ENCODE results near the gene LRPPRC.

LRPPRC gene

GRCh38 chr2:44001716-44002115 lies 5.9 kb upstream of the LRPPRC start:
- TF ChIP-seq, protein P1, sequence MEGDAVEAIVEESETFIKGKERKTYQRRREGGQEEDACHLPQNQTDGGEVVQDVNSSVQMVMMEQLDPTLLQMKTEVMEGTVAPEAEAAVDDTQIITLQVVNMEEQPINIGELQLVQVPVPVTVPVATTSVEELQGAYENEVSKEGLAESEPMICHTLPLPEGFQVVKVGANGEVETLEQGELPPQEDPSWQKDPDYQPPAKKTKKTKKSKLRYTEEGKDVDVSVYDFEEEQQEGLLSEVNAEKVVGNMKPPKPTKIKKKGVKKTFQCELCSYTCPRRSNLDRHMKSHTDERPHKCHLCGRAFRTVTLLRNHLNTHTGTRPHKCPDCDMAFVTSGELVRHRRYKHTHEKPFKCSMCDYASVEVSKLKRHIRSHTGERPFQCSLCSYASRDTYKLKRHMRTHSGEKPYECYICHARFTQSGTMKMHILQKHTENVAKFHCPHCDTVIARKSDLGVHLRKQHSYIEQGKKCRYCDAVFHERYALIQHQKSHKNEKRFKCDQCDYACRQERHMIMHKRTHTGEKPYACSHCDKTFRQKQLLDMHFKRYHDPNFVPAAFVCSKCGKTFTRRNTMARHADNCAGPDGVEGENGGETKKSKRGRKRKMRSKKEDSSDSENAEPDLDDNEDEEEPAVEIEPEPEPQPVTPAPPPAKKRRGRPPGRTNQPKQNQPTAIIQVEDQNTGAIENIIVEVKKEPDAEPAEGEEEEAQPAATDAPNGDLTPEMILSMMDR (IDR thresholded peaks at IDR 0.05; ENCODE audit: insufficient read depth, missing control alignments), result no peak
- FAIRE-seq, result no peak
- DNase-seq (ENCODE audit: insufficient read length, low spot score), result no peak

- no peak for FAIRE-seq
- TF ChIP-seq, protein P1 (IDR thresholded peaks at IDR 0.05; ENCODE audit: insufficient read depth, missing control alignments), result no peak
- DNase-seq (ENCODE audit: insufficient read length, low spot score), result no peak
These were observed 2.5 kb upstream of the LRPPRC start for GRCh38 chr2:43998263-43998662.

DNA sequence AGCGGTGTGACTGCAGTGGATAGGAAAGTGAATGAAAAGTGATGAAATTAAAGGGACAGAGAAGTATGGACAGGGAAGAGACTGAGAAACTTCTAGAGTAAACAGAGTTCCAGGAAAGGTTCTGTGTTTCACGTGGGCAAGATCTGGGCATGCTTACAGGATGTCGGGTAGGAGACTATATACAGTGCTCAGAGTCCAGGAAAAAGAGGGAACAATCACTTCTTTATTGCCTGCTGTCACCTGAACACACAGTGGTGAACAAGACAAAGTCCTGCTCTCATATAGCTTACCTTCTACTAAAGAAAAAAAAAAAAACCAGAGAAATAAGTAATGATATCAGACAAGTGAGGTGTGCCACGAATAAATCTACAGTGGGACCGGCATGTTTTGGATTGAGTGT lies 2.4 kb downstream of the LRPPRC start:
- DNase-seq (ENCODE audit: insufficient read length, low spot score) (no peak), FAIRE-seq (no peak)
- TF ChIP-seq, protein P1 (IDR thresholded peaks at IDR 0.05; ENCODE audit: insufficient read depth, missing control alignments), result no peak

DNA sequence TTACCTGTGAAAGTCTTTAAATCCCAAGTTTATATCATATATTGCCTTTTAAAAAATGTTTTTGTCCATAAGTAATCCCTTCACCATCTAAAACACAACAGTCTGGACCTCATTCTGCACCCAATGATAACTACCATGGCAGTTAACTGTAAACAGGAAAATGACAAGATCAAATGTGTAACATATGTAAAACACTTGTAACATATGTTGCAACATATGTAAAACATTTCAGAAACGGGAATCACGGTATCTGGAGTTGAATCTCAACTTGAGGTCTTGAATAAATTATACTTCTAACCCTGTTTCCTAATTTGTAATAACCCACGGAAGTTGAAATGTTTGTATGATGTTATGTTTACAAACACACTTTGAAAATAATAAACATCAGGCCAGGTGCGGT lies 6.2 kb downstream of the LRPPRC start:
- FAIRE-seq, result no peak
- DNase-seq (ENCODE audit: insufficient read length, low spot score), result no peak
- TF ChIP-seq, protein P1 (IDR thresholded peaks at IDR 0.05; ENCODE audit: insufficient read depth, missing control alignments), result no peak

- TF ChIP-seq, protein P1 (IDR thresholded peaks at IDR 0.05; ENCODE audit: insufficient read depth, missing control alignments), result no peak
- FAIRE-seq (no peak), DNase-seq (ENCODE audit: insufficient read length, low spot score) (no peak)
These were observed 9.2 kb downstream of the LRPPRC start for GRCh38 chr2:43986600-43986999.

DNA sequence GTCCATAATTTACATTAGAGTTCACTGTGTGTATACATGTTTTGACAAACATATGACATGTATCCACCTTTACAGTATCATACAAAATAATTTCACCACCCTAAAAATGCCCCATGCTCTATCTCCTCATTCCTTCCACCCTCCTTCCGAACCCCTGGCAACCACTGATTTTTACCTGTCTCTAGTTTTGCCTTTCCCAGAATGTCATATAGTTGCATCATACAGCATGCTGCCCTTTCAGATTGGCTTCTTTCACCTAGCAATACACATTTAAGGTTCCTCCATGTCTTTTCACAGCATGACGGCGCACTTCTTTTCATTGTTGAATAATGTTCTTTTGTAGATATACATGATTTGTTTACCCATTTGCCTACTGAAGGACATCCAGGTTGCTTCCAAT lies 10.4 kb downstream of the LRPPRC start:
- TF ChIP-seq, protein P1 (IDR thresholded peaks at IDR 0.05; ENCODE audit: insufficient read depth, missing control alignments), result no peak
- FAIRE-seq, result no peak
- no peak for DNase-seq (ENCODE audit: insufficient read length, low spot score)

- FAIRE-seq (no peak), DNase-seq (ENCODE audit: insufficient read length, low spot score) (no peak)
- TF ChIP-seq, protein P1 (IDR thresholded peaks at IDR 0.05; ENCODE audit: insufficient read depth, missing control alignments), result no peak
These were observed 11.3 kb downstream of the LRPPRC start for GRCh38 chr2:43984533-43984932.

All from D721Med (cell line).